Progenitor cell of endocrine pancreas (in vitro differentiated cells): ENCODE measurements around the gene TMEM121B. TPM values are rescaled to one million over a fixed set of nuclear protein-coding genes. Genes with fewer than 3 reads are reported as not detected.

ENCODE experiments used
- DNase-seq: peaks from one replicate; pipeline ENCODE4 v3.0.0; 2021; ENCODE audit warnings: low spot score; ENCODE audit not compliant: unreplicated experiment
- H3K27ac Mint-ChIP-seq: 2 replicates; pipeline ENCODE4 v1.8.0; 2021; ENCODE audit warnings: mild to moderate bottlenecking, moderate library complexity, mixed read lengths
- H3K27me3 Mint-ChIP-seq: 2 replicates; pipeline ENCODE4 v1.8.0; 2021; ENCODE audit warnings: mixed read lengths
- H3K36me3 Mint-ChIP-seq: 2 replicates; pipeline ENCODE4 v1.8.0; 2022; ENCODE audit warnings: mixed read lengths; ENCODE audit not compliant: insufficient read depth
- H3K4me1 Mint-ChIP-seq: 2 replicates; pipeline ENCODE4 v1.8.0; 2021; ENCODE audit warnings: low read depth, mixed read lengths
- H3K4me3 Mint-ChIP-seq: 2 replicates; pipeline ENCODE4 v1.8.0; 2021; ENCODE audit warnings: low read depth, mild to moderate bottlenecking, moderate library complexity, mixed read lengths
- H3K9me3 Mint-ChIP-seq: 2 replicates; pipeline ENCODE4 v1.8.0; 2021; ENCODE audit warnings: low read depth, mixed read lengths
- CTCF ChIP-seq: fragments of 200-600 bp; sonication (generic); IDR thresholded peaks from one replicate; pipeline ENCODE4 v1.5.0; 2021; ENCODE audit warnings: antibody characterized with exemption, mild to moderate bottlenecking; ENCODE audit not compliant: unreplicated experiment
- long read RNA-seq: library from polyadenylated mRNA; unstranded; transcript quantifications from one replicate; pipeline ENCODE4 v2.0.0, GENCODE V29; 2020
- total RNA-seq: library from RNA; stranded (reverse); gene quantifications from 2 replicates; pipeline ENCODE4 v1.2.1, GENCODE V29; 2021

TMEM121B gene
- 4.7 and 5.0 TPM in 2 replicates for total RNA-seq
- long read RNA-seq, full-length matches to known transcripts: 3 of 3 reads
- long read RNA-seq, partial matches to known transcripts: 0 of 3 reads
- long read RNA-seq, other reads (novel, unspliced or antisense): 0 of 3 reads

GRCh38 chr22:17121233-17122195 lies at the start of gene TMEM121B:
Gene TMEM121B, minus strand, starts transcription at chr22:17121360. Its CDS starts 233 bp downstream, at chr22:17121127.
- peaks cover 8% of the 10 kb centered on the region for H3K4me1 Mint-ChIP-seq
- peaks cover 21% of the 10 kb centered on the region for H3K27me3 Mint-ChIP-seq
- no peak for TF ChIP-seq CTCF
- no peaks in the 10 kb centered on the region for H3K36me3 Mint-ChIP-seq
- peak; percentile 66 for DNase-seq
- H3K27ac Mint-ChIP-seq: peak within 1 kb of the TSS; percentile 89
- H3K9me3 Mint-ChIP-seq: no peaks in the 10 kb centered on the region
- peak within 1 kb of the TSS; percentile 80 for H3K4me3 Mint-ChIP-seq

GRCh38 chr22:17167486-17167885 lies 46.3 kb upstream of the TMEM121B start:
- no peak overlapping the region for H3K4me3 Mint-ChIP-seq
- no peak overlapping the region for H3K27ac Mint-ChIP-seq
- DNase-seq: no peak
- peaks cover 3% of the 10 kb centered on the region for H3K27me3 Mint-ChIP-seq
- no peaks in the 10 kb centered on the region for H3K36me3 Mint-ChIP-seq
- no peak for TF ChIP-seq CTCF
- H3K4me1 Mint-ChIP-seq: peaks cover 3% of the 10 kb centered on the region
- H3K9me3 Mint-ChIP-seq: no peaks in the 10 kb centered on the region

GRCh38 chr22:17164392-17165024 lies 43.3 kb upstream of the TMEM121B start:
- Mint-ChIP-seq H3K36me3 (no peaks in the 10 kb centered on the region), H3K4me3 (no peak overlapping the region), H3K4me1 (peaks cover 5% of the 10 kb centered on the region), H3K27ac (no peak overlapping the region), H3K27me3 (peaks cover 3% of the 10 kb centered on the region), H3K9me3 (no peaks in the 10 kb centered on the region)
- peak; percentile 31 for TF ChIP-seq CTCF
- DNase-seq: no peak

DNA sequence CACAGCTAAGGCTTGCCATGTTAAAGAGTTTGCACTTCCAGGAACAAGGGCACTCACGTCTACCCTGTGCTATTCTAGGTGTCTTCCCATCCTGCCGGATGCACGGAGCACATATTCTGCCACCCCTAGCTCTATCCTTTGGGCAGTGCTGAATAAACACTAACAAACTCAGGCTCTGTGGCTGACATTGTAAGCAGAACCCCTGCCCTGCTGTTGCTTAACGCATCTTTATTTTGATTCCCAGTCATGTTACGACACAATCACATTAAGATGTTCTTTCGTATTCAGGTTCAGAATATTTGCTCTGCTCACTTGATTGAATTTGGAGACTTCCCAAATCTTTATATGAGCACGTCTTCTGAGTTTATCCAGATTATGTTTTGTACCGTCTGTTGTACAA lies 41.6 kb upstream of the TMEM121B start:
- peaks cover 7% of the 10 kb centered on the region for H3K4me1 Mint-ChIP-seq
- DNase-seq: no peak
- H3K4me3 Mint-ChIP-seq: no peak overlapping the region
- no peaks in the 10 kb centered on the region for H3K36me3 Mint-ChIP-seq
- peaks cover 2% of the 10 kb centered on the region for H3K27me3 Mint-ChIP-seq
- H3K9me3 Mint-ChIP-seq: no peaks in the 10 kb centered on the region
- H3K27ac Mint-ChIP-seq: no peak overlapping the region
- no peak for TF ChIP-seq CTCF

GRCh38 chr22:17161991-17162390 lies 40.8 kb upstream of the TMEM121B start:
- Mint-ChIP-seq H3K4me3 (no peak overlapping the region), H3K9me3 (no peaks in the 10 kb centered on the region), H3K27me3 (no peaks in the 10 kb centered on the region), H3K36me3 (no peaks in the 10 kb centered on the region), H3K4me1 (peaks cover 7% of the 10 kb centered on the region), H3K27ac (no peak overlapping the region)
- TF ChIP-seq CTCF: no peak
- DNase-seq: no peak
